ENCODE results near the gene SET.

The SET gene

GRCh38 chr9:128713411-128713780, 24.4 kb downstream of the SET start:
- no peak for DNase-seq (ENCODE audit: low read depth)

DNA sequence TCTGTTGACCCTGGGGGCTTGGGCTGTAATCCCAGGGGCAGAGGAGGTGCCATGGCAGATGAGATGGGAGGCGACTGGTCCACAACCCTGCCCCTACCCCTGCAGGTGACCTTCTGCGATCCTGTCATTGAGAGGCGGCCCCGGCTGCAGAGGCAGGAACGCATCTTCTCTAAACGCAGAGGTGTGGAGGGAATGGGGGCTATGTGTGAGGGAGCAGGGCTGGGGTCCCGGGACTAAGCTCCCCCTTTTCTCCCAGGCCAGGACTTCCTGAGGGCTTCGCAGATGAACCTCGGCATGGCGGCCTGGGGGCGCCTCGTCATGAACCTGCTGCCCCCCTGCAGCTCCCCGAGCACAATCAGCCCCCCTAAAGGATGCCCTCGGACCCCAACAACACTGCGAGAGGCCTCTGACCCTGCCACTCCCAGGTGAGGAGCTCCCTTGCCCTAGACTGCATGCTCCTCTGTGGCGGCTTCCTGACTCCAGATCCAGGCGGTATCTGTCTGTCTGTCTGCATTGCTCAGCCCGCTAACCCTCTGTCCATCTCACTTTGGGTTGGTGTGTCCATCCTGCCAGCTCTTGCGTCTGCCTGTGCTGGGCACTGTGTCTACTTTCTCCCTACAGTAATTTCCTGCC, 25.0 kb downstream of the SET start:
- DNase-seq (ENCODE audit: low read depth): no peak

DNA sequence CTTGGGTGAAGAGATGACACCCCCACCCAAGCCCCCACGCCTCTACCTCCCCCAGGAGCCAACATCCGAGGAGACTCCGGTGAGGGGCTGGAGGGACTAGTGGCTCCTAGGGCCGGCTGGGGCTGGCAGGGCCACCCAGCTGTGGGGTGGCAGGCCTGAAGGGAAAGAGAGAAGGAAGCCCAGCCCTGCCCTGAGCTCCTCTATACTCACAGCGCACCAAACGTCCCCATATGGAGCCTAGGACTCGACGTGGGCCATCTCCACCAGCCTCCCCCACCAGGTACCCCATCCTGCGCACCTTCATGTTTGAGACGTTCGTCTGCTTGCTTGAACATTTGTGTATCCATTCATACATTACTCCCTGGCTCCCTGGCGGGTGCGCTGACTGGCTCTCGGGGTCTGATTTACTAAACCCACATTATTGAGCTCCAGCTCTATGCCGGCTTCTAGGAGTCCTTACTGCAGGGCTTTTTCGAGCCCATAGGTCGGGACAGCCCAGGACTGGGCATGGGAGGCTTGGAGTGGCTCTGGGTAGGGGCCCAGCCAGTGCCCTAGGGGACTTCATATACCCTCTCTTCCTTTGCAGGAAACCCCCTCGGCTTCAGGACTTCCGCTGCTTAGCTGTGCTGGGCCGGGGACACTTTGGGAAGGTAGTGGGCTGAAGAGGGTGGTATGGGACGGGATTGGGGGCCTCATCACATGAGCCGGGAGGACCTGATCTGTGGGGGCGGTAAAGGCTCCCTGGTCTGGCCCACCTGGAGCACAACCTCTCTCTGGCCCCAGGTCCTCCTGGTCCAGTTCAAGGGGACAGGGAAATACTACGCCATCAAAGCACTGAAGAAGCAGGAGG, 25.8 kb downstream of the SET start:
- DNase-seq (ENCODE audit: low read depth): no peak

DNA sequence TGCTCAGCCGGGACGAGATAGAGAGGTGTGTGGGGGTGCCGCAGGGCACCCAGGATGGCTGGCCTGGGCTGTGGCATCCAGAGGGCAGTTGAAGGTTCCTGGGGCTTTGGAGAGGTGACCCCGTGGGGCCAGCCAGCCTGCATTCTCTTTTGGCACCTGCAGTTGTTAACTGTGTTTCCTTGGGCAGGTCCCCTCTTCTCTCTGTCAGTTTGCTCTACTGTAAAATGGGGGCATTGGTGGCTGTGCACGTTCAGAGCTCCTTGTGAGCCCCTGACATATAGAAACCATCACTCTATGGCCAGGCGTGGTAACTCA, 26.4 kb downstream of the SET start:
- DNase-seq (ENCODE audit: low read depth): no peak

DNA sequence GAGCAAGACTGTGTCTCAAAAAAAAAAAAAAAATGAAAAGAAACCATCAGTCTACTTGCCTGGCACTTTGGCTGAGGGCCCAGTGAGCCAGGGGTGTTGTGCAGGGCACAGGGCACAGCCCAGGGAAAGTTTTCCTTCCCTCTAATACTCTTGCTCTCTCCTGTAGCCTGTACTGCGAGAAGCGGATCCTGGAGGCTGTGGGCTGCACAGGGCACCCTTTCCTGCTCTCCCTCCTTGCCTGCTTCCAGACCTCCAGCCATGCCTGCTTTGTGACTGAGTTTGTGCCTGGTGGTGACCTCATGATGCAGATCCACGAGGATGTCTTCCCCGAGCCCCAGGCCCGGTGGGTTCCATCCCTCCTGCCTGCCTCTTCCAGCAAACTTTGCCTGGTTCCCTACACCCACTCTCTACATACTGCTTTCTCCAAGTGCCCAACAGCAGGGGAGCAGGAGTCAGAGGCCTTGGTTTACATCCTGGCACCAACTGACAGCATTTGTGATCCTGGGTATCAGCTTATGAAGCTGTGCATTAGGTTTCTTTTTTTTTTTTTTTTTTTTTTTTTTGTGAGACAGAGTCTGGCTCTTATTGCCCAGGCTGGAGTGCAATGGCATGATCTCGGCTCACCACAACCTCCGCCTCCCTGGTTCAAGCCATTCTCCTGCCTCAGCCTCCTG, 27.7 kb downstream of the SET start:
- DNase-seq (ENCODE audit: low read depth): no peak

DNA sequence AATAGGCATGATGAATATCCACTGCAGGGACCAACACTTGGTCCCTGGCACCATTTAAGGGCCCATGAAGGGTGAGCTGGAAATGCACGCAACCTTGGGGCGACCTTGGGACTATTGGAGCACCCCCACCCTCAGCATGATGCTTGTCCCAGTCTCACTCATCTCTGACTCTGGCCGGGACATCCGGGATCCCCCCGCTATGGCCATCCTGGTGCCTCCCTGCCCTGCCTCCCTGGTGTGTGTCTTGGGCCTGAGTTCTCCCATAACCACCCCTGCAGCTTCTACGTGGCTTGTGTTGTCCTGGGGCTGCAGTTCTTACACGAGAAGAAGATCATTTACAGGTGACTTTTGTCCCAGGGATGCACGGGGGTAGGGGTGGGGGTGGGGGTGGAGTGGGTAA, 29.0 kb downstream of the SET start:
- DNase-seq (ENCODE audit: low read depth): no peak

DNA sequence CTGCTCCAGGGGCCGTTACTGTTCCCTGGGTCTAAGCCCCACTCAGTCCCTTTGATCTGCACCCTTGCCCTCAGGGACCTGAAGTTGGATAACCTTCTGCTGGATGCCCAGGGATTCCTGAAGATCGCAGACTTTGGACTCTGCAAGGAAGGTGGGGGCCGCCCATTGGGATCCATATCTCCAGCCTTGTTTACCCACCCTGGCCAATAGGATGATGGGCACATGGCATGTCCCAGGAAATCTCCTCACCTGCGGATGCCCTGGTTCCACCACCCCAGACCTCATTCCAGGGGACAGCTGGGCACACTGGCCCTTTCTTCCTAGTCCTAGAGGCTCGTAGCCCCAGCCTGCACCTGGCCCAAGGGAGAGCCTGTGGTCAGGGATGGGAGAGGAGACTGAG, 29.5 kb downstream of the SET start:
- no peak for DNase-seq (ENCODE audit: low read depth)

DNA sequence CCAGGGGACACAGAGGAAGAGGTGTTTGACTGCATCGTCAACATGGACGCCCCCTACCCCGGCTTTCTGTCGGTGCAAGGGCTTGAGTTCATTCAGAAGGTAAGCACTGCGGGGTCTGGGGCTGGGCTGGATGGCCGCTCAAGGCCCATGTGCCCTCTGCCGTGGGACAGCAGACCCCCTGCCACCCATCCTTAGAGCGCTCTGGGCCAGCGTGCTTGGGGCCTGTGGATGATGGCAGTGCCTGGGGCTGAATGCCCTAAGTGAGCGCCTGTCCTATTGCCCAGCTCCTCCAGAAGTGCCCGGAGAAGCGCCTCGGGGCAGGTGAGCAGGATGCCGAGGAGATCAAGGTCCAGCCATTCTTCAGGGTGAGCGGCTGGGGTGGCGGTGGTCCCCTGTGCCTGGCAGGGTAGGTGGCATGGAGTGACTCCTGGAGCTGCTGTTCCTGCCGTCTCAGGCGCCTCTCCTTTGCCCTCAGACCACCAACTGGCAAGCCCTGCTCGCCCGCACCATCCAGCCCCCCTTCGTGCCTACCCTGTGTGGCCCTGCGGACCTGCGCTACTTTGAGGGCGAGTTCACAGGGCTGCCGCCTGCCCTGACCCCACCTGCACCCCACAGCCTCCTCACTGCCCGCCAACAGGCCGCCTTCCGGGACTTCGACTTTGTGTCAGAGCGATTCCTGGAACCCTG, 31.0 kb downstream of the SET start:
- no peak for DNase-seq (ENCODE audit: low read depth)

DNA sequence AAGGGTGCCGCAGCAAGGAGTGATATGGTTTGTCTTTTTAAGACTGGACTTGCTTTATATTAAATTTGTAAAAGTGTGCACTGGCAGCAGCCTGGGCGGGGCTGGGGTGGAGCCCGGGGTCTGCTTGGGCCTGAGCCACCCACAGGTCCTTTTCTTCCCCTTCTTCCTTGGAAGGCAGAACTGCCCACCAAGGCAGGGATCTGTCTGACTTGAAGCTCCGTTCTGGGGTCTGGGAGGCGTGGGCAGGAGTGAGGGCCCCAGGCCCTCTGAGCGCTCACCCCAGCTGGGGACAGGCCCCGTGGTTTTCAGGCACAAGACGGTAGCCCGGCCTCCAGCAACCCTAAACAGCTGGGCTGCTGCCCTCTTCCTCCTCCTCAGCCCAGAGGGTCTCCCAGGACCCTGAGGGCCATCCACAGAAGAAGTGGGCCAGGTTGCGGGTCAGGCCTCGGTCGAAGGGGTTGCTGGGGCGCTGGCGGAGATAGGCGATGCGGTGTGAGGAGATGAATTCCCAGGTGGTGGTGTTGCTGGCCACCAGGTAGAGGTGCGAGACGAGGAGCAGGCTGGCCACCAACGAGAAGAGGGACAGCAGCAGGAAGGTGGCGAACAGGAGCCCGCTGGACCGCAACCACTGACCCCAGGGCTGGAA, 31.9 kb downstream of the SET start:
- no peak for DNase-seq (ENCODE audit: low read depth)

- DNase-seq (ENCODE audit: low read depth): no peak
These were observed 32.5 kb downstream of the SET start for GRCh38 chr9:128721487-128722010.

DNA sequence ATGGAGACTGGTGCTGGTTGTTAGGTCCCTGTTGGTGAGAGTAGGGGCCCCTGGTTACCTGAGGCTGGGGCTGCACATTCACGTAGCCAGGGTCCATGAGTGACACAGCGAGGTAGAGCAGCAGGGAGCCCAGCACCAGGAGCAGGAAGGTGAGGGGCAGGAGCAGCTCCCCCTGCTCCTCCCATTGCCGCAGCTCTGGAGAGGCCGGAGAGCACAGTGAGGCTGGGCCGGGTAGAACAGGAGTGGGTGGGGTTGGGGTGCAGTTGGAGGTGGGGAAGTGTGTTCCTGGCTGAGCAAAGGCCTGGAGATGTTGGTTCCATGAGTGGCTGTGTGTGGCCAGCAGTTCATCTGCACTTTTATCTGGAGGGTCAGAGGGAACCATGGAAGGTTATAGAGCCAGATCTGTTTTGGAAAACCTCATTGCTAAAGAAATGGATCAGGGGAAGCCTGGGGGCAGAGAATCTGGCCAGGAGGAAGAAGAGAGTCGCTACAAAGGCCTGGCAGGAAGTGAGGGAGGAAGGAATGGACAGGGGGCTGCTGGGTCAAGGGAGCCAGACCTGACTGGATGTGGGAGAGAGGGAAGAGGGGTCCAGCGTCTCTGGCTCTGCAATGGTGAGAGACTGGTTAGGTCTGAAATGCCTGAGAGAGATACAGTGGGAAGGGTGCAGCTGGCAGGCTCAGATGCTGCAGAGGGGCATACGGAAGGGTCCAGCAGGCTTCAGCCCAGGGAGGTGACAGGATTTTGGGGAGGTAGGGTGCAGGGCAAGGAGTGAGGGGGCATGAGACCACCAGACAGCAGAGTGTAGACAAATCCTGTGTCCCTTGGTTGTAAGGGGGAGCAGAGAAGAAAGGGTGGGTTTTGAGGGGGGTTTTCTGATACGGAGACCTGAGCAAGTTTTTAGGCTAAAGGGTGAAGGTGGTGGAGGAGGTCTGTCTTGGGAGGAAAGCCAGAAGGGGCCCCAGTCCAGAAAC, 33.6 kb downstream of the SET start:
- no peak for DNase-seq (ENCODE audit: low read depth)

- no peak for DNase-seq (ENCODE audit: low read depth)
These were observed 34.4 kb downstream of the SET start for GRCh38 chr9:128723352-128723865.

DNA sequence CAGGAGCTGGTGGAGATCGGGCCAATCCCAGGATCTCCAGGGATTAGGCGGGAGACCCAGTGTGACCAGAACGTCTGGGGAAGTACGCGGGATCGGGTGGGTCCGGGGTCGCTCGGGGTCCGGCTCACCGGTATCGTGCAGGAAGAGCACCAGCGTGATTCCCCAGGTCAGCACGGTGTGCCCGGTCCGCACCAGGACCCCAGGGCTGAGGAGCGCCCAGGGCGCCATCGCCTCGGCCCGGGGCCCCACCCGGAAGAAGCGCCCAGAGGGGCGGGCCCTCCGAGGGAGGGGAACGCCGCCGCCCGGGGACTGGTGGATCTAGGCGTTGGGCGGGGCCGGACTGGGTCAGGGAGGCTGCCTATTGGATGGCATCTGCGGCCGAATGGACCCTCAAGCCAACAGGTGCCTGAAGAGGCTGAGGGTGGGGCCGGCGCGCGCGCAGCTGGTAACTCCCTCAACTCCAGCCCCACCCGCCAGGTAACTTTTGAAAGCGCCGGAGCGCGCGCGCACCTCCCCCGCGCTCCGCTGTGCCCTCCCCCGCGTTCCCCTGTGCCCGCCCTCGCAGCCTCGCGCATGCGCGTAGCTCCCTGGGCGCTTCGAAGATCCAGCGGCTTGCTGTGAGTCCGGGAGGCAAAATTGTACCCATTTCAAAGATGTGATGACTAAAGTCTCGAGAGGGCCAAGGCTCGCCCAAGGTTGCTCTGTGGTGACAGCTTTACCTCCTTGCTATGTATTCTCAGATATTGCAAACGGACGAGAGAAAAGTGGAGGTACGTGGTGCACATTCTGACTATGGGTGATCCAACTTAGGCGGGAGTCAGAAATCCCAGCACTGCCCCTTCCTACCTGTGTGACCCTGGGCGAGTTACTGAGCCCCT, 35.1 kb downstream of the SET start, which contains the start of gene ZDHHC12:
Gene ZDHHC12, minus strand, starts transcription at position 262 of the 878 bp plus-strand sequence. Its CDS starts 34 bp downstream, at position 228.
- DNase-seq (ENCODE audit: low read depth): peak; percentile 51

DNA sequence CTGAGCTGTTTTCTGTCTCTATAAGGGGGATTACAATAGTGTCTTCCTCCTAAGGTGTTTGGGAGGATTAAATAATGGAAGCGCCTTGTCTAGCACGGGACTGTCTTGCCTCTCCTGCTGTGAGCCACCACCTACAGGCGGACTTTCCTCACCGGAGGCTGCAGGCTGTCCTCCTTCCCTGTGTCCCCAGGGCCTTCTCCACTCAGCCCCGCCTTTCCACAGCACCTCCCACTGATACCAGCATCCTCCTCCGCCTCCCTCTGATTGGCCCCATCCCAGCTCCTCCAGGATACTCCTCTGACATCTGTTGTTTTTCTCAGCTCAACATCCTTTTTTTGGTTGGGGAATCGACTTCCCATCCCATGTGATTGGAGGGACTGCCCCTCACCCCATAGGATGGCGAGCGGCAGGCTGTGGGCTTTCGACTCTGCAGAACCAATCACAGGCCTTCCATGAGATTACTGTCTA, 35.8 kb downstream of the SET start:
- peak; percentile 56 for DNase-seq (ENCODE audit: low read depth)

GRCh38 chr9:128727640-128728248, 38.7 kb downstream of the SET start:
- DNase-seq (ENCODE audit: low read depth): no peak

- no peak for DNase-seq (ENCODE audit: low read depth)
These were observed 39.3 kb downstream of the SET start for GRCh38 chr9:128728298-128728697.

GRCh38 chr9:128729302-128729701, 40.3 kb downstream of the SET start:
- DNase-seq (ENCODE audit: low read depth): no peak

GRCh38 chr9:128729766-128730517, 40.9 kb downstream of the SET start:
- DNase-seq (ENCODE audit: low read depth): no peak
